ENCODE results near the gene TPK1. TPM values are rescaled to one million over a fixed set of nuclear protein-coding genes. Genes with fewer than 3 reads are reported as not detected.

The TPK1 gene
- total and polyA plus RNA-seq, 2 of the 8 experiments (the other 6 are each of a cell fraction or from before 2014, with no cell fraction given) = 1.9 to 2.7 TPM

DNA sequence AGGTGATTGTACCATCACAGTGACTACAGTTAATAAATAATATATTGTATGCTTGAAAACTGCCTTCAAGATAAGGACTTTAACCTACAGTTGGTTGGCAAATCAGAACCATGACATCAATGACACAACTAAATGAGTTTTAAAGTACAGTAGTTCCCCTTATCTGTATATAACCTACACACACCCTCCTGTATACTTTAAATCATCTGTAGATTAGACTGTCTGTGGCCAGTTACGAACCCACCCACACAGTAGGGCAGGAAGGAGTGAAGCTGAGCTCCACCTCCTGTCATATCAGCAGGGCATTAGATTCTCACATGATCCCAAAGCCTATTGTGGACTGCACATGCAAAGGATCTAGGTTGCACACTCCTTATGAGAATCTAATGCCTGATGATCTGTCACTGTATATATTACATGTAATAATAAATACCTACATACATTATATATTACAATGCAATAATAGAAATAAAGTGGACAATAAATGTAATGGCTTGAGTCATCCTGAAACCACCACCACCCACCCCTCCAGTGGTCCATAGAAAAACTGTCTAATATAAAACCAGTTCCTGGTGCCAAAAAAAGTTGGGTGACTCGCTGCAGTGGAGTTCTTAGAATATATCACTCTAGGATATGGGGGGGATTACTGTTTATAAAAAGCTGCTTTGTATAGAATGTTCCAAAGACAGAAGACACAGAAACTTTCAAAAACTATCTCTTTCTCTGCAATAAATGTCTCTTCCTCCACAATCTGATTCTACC lies 5.6 kb downstream of the TPK1 start (continued):
- TF ChIP-seq TEAD4 (IDR thresholded peaks at IDR 0.05; ENCODE audit: low read depth, low read length) (no peak), ATF3 (IDR thresholded peaks at IDR 0.05; ENCODE audit: insufficient read depth, low read depth, low read length) (no peak)

Data from H1 (cell line).